Panc1 (cell line): ENCODE results near the gene EDAR.

Source experiments
- POLR2AphosphoS5 ChIP-seq: IDR thresholded peaks from 2 replicates; pipeline ENCODE4 v1.6.1; 2012; ENCODE audit warnings: mild to moderate bottlenecking, low read depth, low read length, moderate library complexity
- REST ChIP-seq, 2 experiments: IDR thresholded peaks; 2 replicates each; pipeline ENCODE4 v1.6.1; 2011 to 2012; ENCODE audit warnings: low read depth in 2 of 2, control low read depth in 1 of 2, low read length in 1 of 2, mild to moderate bottlenecking in 1 of 2, moderate library complexity in 1 of 2; ENCODE audit not compliant: insufficient read depth in 1 of 2
- SIN3A ChIP-seq: IDR thresholded peaks from 2 replicates; pipeline ENCODE4 v1.6.1; 2012; ENCODE audit warnings: low read depth, mild to moderate bottlenecking, low read length, moderate library complexity, borderline replicate concordance; ENCODE audit not compliant: insufficient read depth
- TCF7L2 ChIP-seq: IDR thresholded peaks from 2 replicates; pipeline ENCODE4 v1.6.1; 2011; ENCODE audit warnings: mild to moderate bottlenecking, low read depth, low read length, inconsistent platforms
- TF ChIP-seq, protein P1 (sequence below): fragments of 450-650 bp; IDR thresholded peaks from 2 replicates; pipeline ENCODE4 v1.5.1; 2017; ENCODE audit warnings: mild to moderate bottlenecking

GRCh38 chr2:108941161-108941665 is 47.8 kb downstream of the EDAR start:
- TF ChIP-seq, protein P1, sequence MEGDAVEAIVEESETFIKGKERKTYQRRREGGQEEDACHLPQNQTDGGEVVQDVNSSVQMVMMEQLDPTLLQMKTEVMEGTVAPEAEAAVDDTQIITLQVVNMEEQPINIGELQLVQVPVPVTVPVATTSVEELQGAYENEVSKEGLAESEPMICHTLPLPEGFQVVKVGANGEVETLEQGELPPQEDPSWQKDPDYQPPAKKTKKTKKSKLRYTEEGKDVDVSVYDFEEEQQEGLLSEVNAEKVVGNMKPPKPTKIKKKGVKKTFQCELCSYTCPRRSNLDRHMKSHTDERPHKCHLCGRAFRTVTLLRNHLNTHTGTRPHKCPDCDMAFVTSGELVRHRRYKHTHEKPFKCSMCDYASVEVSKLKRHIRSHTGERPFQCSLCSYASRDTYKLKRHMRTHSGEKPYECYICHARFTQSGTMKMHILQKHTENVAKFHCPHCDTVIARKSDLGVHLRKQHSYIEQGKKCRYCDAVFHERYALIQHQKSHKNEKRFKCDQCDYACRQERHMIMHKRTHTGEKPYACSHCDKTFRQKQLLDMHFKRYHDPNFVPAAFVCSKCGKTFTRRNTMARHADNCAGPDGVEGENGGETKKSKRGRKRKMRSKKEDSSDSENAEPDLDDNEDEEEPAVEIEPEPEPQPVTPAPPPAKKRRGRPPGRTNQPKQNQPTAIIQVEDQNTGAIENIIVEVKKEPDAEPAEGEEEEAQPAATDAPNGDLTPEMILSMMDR, result no peak
- TF ChIP-seq TCF7L2, result no peak
- no peak for TF ChIP-seq REST (IDR thresholded peaks at IDR 0.05; ENCODE audit: insufficient read depth in 1 of 2, low read depth in 2 of 2, low read length in 1 of 2)
- TF ChIP-seq POLR2AphosphoS5, result no peak
- TF ChIP-seq SIN3A, result no peak
